Adipose tissue (tissue), 3 donors: ENCODE data around the gene ABCC2. TPM values are rescaled to one million over a fixed set of nuclear protein-coding genes. Genes with fewer than 3 reads are reported as not detected.
"Not testable (repeated sequence)": the region's sequence is repeated elsewhere in the genome, so short reads cannot be mapped to it uniquely, and the experiment has no call there.

Experiments used
- H3K27ac ChIP-seq: one replicate; pipeline ENCODE4 v1.5.1; 2013; ENCODE audit warnings: low read depth, low read length
- WGBS, 3 donors: extraction: QIAGEN DNeasy Blood & Tissue Kit; methylation state at CpG; one replicate each; pipeline ENCODE4 v1.1.7; 2013; 5-methylcytosine and 5-hydroxymethylcytosine counted together
- polyA plus RNA-seq, 3 donors: library from polyadenylated mRNA; stranded (reverse); fragments of 200-250 nt; gene quantifications; one replicate each; pipeline ENCODE4 v1.2.3, GENCODE V29; 2013
- donor health status: healthy with polysubstance abuse.
- donor health status: Bipolar disorder and iron deficiency.
- donor health status: healthy.

Gene ABCC2
- 1 to 10 TPM; 1.0 to 2.6 (median 2.1) TPM for polyA plus RNA-seq

- H3K27ac ChIP-seq, result no peak within 1 kb of the TSS
- WGBS, 3 donors, result 69 to 90% (median 87%) methylated on average over 7 of the region's 7 CpGs
These were observed at the start of gene ABCC2 for GRCh38 chr10:99782447-99783286. Gene ABCC2, plus strand, starts transcription at chr10:99782640. Its CDS starts 205 bp downstream, at chr10:99782845.

GRCh38 chr10:99733366-99733765 lies 49.1 kb upstream of the ABCC2 start:
- H3K27ac ChIP-seq, result no peak overlapping the region
- 71 to 83% (median 78%) methylated on average over 8 of the region's 8 CpGs for WGBS, 3 donors

GRCh38 chr10:99734111-99734510 lies 48.3 kb upstream of the ABCC2 start:
- 97 to 98% (median 98%) methylated on average over 10 of the region's 10 CpGs for WGBS, 3 donors
- not testable (repeated sequence) for H3K27ac ChIP-seq

- 97 to 99% (median 98%) methylated on average over 2 of the region's 2 CpGs for WGBS, 3 donors
These were observed 42.2 kb upstream of the ABCC2 start for GRCh38 chr10:99740260-99740659.

GRCh38 chr10:99740933-99741559 lies 41.4 kb upstream of the ABCC2 start:
- WGBS, 3 donors, result 89 to 99% (median 96%) methylated on average over 3 of the region's 3 CpGs
- H3K27ac ChIP-seq, result no peak overlapping the region

More at GRCh38 chr10:99740260-99740659, 42.2 kb upstream of the ABCC2 start:
- no peak overlapping the region for H3K27ac ChIP-seq

GRCh38 chr10:99742254-99742653 lies 40.2 kb upstream of the ABCC2 start:
- no peak overlapping the region for H3K27ac ChIP-seq

GRCh38 chr10:99742701-99743100 lies 39.7 kb upstream of the ABCC2 start:
- H3K27ac ChIP-seq, result no peak overlapping the region
- WGBS, 3 donors, result 84 to 89% (median 86%) methylated on average over 2 of the region's 2 CpGs

GRCh38 chr10:99743841-99744240 lies 38.6 kb upstream of the ABCC2 start:
- 85 to 95% (median 90%) methylated on average over 3 of the region's 3 CpGs for WGBS, 3 donors
- H3K27ac ChIP-seq, result no peak overlapping the region

- 82 to 90% (median 88%) methylated on average over 2 of the region's 2 CpGs for WGBS, 3 donors
- H3K27ac ChIP-seq, result not testable (repeated sequence)
These were observed 36.3 kb upstream of the ABCC2 start for GRCh38 chr10:99746166-99746565.

GRCh38 chr10:99748823-99749451 lies 33.5 kb upstream of the ABCC2 start:
- H3K27ac ChIP-seq, result no peak overlapping the region
- 96 to 100% (median 98%) methylated on average over 2 of the region's 2 CpGs for WGBS, 3 donors

- H3K27ac ChIP-seq, result no peak overlapping the region
These were observed 31.8 kb upstream of the ABCC2 start for GRCh38 chr10:99750641-99751040.

- WGBS, 3 donors, result 93 to 97% (median 95%) methylated on average over 1 of the region's 1 CpG
- no peak overlapping the region for H3K27ac ChIP-seq
These were observed 27.8 kb upstream of the ABCC2 start for GRCh38 chr10:99754670-99755069.

GRCh38 chr10:99756159-99756558 lies 26.3 kb upstream of the ABCC2 start:
- no peak overlapping the region for H3K27ac ChIP-seq
- WGBS, 3 donors, result 94 to 98% (median 97%) methylated on average over 1 of the region's 1 CpG

- 78 to 90% (median 79%) methylated on average over 2 of the region's 2 CpGs for WGBS, 3 donors
- no peak overlapping the region for H3K27ac ChIP-seq
These were observed 24.1 kb upstream of the ABCC2 start for GRCh38 chr10:99758211-99758891.

- 90 to 100% (median 100%) methylated on average over 1 of the region's 1 CpG for WGBS, 3 donors
- no peak overlapping the region for H3K27ac ChIP-seq
These were observed 22.1 kb upstream of the ABCC2 start for GRCh38 chr10:99760321-99760720.

- no peak overlapping the region for H3K27ac ChIP-seq
These were observed 21.1 kb upstream of the ABCC2 start for GRCh38 chr10:99761365-99761764.

- H3K27ac ChIP-seq, result no peak overlapping the region
These were observed 16.7 kb upstream of the ABCC2 start for GRCh38 chr10:99765672-99766301.

GRCh38 chr10:99766302-99766681 lies 16.1 kb upstream of the ABCC2 start:
- no peak overlapping the region for H3K27ac ChIP-seq
- WGBS, 3 donors, result 73 to 76% (median 74%) methylated on average over 8 of the region's 8 CpGs

More at GRCh38 chr10:99765672-99766301, 16.7 kb upstream of the ABCC2 start:
- 64 to 86% (median 83%) methylated on average over 4 of the region's 4 CpGs for WGBS, 3 donors
